Osteoblast (primary cell): Measurements from ENCODE around the gene THYN1. TPM values are rescaled to one million over a fixed set of nuclear protein-coding genes. Genes with fewer than 3 reads are reported as not detected.

ENCODE experiments used
- DNase-seq: peaks from one replicate; pipeline ENCODE4 v3.0.0; 2011; ENCODE audit warnings: low spot score, mixed read lengths; ENCODE audit not compliant: insufficient read length; ENCODE audit errors: missing footprints
- H2AFZ ChIP-seq: 2 replicates; pipeline ENCODE4 v1.6.0; 2011; ENCODE audit warnings: mild to moderate bottlenecking, low read length
- H3K27ac ChIP-seq: 2 replicates; pipeline ENCODE4 v1.5.1; 2011; ENCODE audit warnings: mild to moderate bottlenecking, low read depth, low read length, moderate library complexity
- H3K27me3 ChIP-seq: 2 replicates; pipeline ENCODE4 v1.6.0; 2012; ENCODE audit warnings: mild to moderate bottlenecking, control low read depth, inconsistent platforms, low read length, moderate library complexity; ENCODE audit not compliant: insufficient read depth
- H3K36me3 ChIP-seq: 2 replicates; pipeline ENCODE4 v1.5.1; 2011; ENCODE audit warnings: mild to moderate bottlenecking, low read length, control low read depth, moderate library complexity; ENCODE audit not compliant: insufficient read depth
- H3K4me1 ChIP-seq: 2 replicates; pipeline ENCODE4 v1.5.1; 2011; ENCODE audit warnings: mild to moderate bottlenecking, low read length, control low read depth, moderate library complexity; ENCODE audit not compliant: insufficient read depth
- H3K4me2 ChIP-seq: 2 replicates; pipeline ENCODE4 v1.6.0; 2011; ENCODE audit warnings: mild to moderate bottlenecking, low read length; ENCODE audit not compliant: insufficient read depth
- H3K4me3 ChIP-seq: fragments of 200-600 bp; sonication (generic); 3 replicates; pipeline ENCODE4 v1.5.1; 2012; ENCODE audit warnings: mild to moderate bottlenecking, low read length, inconsistent platforms; ENCODE audit not compliant: insufficient read depth
- H3K79me2 ChIP-seq: 2 replicates; pipeline ENCODE4 v1.6.0; 2012; ENCODE audit warnings: mild to moderate bottlenecking, low read length, control low read depth, inconsistent platforms; ENCODE audit not compliant: insufficient read depth
- H3K9me3 ChIP-seq: 2 replicates; pipeline ENCODE4 v1.5.1; 2011; ENCODE audit warnings: low read depth, low read length, control low read depth
- H4K20me1 ChIP-seq: 2 replicates; pipeline ENCODE4 v1.6.0; 2012; ENCODE audit warnings: mild to moderate bottlenecking, low read length, control low read depth; ENCODE audit not compliant: insufficient read depth
- total RNA-seq: library from RNA; depleted of rRNA; stranded (reverse); fragments of >200 nt; gene quantifications from 2 replicates; pipeline ENCODE4 v1.2.3, GENCODE V29; 2012
- TF ChIP-seq, protein P1 (sequence below): IDR thresholded peaks from 2 replicates; pipeline ENCODE4 v1.5.1; 2011; ENCODE audit warnings: mild to moderate bottlenecking, low read depth, low read length, moderate library complexity; ENCODE audit errors: extremely low read depth

The THYN1 gene
- total RNA-seq, 1 donor = 42.0 TPM

DNA sequence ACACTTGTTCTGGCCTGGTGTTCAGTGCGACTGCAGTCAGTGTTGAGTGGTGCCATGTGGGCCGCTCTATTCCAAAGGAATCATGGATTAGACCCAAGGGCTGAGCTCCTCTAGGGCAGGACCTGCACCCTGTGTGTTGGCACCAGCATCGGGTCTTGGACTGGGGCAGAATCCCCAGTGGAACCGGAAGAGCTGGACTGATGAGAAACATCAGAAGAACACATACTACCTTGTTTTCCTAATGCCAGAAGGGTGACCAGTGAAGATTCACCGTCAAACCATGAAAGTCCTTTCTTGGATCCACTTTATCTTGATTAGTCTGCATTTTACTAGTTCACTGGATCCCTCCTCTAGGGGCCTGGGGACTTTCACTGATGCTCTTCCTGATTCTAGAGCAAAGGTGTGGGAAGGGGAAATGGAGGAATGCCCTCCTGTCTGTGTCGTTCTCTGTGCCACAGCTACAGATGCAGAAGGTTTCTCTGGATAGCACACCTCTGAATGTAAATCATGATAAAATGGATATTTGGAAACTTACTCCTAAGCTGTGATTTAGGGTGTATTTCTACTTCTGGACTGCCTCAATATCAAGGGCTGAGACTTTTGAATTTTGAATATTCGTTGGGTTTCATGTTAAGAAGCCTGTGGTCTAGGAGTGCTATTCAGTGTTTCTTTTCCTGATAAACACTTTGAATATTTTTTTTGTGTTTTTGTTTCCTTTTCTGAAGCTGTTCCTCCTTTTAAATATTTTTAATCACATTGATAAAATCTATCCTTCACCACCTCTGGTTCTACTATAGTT lies 12.0 kb upstream of the THYN1 start:
- Histone ChIP-seq H3K4me3 (no peak overlapping the region), H3K4me1 (peaks cover 11% of the 10 kb centered on the region), H3K79me2 (no peaks in the 10 kb centered on the region), H3K4me2 (no peak overlapping the region), H2AFZ (no peak overlapping the region), H3K27ac (no peak overlapping the region), H4K20me1 (no peaks in the 10 kb centered on the region), H3K27me3 (peaks cover 3% of the 10 kb centered on the region), H3K36me3 (peaks cover 15% of the 10 kb centered on the region), H3K9me3 (no peaks in the 10 kb centered on the region)
- TF ChIP-seq, protein P1, sequence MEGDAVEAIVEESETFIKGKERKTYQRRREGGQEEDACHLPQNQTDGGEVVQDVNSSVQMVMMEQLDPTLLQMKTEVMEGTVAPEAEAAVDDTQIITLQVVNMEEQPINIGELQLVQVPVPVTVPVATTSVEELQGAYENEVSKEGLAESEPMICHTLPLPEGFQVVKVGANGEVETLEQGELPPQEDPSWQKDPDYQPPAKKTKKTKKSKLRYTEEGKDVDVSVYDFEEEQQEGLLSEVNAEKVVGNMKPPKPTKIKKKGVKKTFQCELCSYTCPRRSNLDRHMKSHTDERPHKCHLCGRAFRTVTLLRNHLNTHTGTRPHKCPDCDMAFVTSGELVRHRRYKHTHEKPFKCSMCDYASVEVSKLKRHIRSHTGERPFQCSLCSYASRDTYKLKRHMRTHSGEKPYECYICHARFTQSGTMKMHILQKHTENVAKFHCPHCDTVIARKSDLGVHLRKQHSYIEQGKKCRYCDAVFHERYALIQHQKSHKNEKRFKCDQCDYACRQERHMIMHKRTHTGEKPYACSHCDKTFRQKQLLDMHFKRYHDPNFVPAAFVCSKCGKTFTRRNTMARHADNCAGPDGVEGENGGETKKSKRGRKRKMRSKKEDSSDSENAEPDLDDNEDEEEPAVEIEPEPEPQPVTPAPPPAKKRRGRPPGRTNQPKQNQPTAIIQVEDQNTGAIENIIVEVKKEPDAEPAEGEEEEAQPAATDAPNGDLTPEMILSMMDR = no peak
- no peak for DNase-seq

DNA sequence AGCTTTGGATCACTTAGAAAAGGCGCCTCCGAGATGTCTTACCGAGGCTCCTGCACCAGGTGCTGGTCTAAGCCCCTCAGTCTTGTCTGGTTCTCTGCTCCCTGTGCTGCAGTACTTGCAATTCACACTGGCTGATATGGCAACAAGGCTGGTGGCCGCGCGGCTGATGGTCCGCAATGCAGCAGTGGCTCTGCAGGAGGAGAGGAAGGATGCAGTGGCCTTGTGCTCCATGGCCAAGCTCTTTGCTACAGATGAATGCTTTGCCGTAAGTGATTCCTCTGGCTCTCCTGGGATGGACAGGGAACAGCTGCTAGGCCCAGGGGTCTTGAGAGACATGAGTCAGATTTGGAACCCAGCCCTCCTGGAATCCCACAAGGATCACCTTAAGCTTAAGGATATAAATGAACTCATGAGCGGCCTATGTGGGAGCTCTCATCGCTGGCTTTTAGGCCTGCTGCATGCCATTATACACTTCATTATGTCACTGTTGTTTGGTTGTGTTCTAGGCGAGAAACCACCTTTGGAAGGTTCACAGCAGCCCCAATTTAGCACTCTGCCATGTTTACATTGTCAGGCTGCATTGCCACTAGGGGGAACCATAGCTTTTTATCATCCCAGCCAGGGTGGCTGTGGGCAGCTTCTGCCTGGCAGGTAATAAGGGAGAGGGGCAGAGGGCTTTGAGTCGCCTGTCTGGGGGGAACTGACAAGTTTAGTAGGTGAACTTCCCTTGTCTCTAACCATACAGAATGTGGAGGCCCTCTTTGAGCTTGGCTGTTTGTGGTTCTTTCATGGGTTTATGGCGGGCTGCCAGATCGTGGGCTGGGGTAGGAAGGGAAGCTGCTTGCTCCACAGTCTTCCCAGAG lies 8.7 kb upstream of the THYN1 start:
- Histone ChIP-seq H3K9me3 (no peaks in the 10 kb centered on the region), H2AFZ (no peak overlapping the region), H3K4me2 (no peak overlapping the region), H3K36me3 (peaks cover 38% of the 10 kb centered on the region), H3K27me3 (no peaks in the 10 kb centered on the region), H4K20me1 (no peaks in the 10 kb centered on the region), H3K4me3 (no peak overlapping the region), H3K79me2 (no peaks in the 10 kb centered on the region), H3K27ac (no peak overlapping the region), H3K4me1 (peaks cover 7% of the 10 kb centered on the region)
- TF ChIP-seq, protein P1 = peak; percentile 62
- peak; percentile 89 for DNase-seq

DNA sequence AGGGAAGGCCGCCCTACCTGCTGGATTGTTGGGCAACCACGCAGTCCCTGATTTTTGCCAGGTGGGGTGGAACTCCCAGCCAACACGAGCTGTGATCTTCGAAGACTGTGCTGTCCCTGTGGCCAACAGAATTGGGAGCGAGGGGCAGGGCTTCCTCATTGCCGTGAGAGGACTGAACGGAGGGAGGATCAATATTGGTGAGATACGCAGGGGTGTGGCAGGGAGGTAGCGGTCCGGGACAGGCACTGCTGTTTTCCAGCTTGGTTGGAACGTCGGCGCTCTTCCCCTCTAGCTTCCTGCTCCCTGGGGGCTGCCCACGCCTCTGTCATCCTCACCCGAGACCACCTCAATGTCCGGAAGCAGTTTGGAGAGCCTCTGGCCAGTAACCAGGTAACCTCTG lies 7.8 kb upstream of the THYN1 start:
- no peak for DNase-seq
- H4K20me1 ChIP-seq = no peaks in the 10 kb centered on the region
- peaks cover 4% of the 10 kb centered on the region for H3K79me2 ChIP-seq
- no peaks in the 10 kb centered on the region for H3K4me1 ChIP-seq
- no peaks in the 10 kb centered on the region for H3K27me3 ChIP-seq
- TF ChIP-seq, protein P1 = no peak
- H3K9me3 ChIP-seq = no peaks in the 10 kb centered on the region
- no peak overlapping the region for H3K4me3 ChIP-seq
- no peak overlapping the region for H3K27ac ChIP-seq
- no peak overlapping the region for H2AFZ ChIP-seq
- H3K4me2 ChIP-seq = no peak overlapping the region
- H3K36me3 ChIP-seq = peaks cover 41% of the 10 kb centered on the region

DNA sequence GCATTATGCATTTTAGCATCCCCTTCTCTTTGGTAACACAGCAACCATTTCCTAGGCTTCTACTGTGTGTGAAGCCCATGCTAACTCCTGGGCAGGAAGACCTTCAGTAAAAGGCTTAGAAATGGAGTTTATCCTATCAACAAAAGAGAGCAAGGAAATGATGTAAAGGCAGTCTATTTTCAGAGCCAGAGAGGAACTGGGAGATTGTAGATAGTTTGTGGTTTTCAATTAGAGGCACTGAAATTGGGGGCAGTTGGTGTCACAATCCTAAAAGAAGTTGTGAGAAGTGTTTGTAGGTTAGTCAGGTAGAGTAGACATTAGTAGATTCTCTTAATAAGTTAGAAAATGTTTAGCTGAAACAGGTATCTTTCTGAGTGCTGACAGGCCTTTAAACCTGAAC lies 7.4 kb upstream of the THYN1 start:
- peaks cover 6% of the 10 kb centered on the region for H3K79me2 ChIP-seq
- H2AFZ ChIP-seq = no peak overlapping the region
- peaks cover 41% of the 10 kb centered on the region for H3K36me3 ChIP-seq
- TF ChIP-seq, protein P1 = no peak
- no peak overlapping the region for H3K27ac ChIP-seq
- DNase-seq = peak; percentile 57
- H4K20me1 ChIP-seq = no peaks in the 10 kb centered on the region
- H3K4me2 ChIP-seq = no peak overlapping the region
- no peaks in the 10 kb centered on the region for H3K27me3 ChIP-seq
- H3K9me3 ChIP-seq = no peaks in the 10 kb centered on the region
- H3K4me1 ChIP-seq = no peaks in the 10 kb centered on the region
- H3K4me3 ChIP-seq = no peak overlapping the region
